Measurements from ENCODE around the gene MAPK8IP3.

The MAPK8IP3 gene, protein sequence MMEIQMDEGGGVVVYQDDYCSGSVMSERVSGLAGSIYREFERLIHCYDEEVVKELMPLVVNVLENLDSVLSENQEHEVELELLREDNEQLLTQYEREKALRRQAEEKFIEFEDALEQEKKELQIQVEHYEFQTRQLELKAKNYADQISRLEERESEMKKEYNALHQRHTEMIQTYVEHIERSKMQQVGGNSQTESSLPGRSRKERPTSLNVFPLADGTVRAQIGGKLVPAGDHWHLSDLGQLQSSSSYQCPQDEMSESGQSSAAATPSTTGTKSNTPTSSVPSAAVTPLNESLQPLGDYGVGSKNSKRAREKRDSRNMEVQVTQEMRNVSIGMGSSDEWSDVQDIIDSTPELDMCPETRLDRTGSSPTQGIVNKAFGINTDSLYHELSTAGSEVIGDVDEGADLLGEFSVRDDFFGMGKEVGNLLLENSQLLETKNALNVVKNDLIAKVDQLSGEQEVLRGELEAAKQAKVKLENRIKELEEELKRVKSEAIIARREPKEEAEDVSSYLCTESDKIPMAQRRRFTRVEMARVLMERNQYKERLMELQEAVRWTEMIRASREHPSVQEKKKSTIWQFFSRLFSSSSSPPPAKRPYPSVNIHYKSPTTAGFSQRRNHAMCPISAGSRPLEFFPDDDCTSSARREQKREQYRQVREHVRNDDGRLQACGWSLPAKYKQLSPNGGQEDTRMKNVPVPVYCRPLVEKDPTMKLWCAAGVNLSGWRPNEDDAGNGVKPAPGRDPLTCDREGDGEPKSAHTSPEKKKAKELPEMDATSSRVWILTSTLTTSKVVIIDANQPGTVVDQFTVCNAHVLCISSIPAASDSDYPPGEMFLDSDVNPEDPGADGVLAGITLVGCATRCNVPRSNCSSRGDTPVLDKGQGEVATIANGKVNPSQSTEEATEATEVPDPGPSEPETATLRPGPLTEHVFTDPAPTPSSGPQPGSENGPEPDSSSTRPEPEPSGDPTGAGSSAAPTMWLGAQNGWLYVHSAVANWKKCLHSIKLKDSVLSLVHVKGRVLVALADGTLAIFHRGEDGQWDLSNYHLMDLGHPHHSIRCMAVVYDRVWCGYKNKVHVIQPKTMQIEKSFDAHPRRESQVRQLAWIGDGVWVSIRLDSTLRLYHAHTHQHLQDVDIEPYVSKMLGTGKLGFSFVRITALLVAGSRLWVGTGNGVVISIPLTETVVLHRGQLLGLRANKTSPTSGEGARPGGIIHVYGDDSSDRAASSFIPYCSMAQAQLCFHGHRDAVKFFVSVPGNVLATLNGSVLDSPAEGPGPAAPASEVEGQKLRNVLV (N-terminal part only)

DNA sequence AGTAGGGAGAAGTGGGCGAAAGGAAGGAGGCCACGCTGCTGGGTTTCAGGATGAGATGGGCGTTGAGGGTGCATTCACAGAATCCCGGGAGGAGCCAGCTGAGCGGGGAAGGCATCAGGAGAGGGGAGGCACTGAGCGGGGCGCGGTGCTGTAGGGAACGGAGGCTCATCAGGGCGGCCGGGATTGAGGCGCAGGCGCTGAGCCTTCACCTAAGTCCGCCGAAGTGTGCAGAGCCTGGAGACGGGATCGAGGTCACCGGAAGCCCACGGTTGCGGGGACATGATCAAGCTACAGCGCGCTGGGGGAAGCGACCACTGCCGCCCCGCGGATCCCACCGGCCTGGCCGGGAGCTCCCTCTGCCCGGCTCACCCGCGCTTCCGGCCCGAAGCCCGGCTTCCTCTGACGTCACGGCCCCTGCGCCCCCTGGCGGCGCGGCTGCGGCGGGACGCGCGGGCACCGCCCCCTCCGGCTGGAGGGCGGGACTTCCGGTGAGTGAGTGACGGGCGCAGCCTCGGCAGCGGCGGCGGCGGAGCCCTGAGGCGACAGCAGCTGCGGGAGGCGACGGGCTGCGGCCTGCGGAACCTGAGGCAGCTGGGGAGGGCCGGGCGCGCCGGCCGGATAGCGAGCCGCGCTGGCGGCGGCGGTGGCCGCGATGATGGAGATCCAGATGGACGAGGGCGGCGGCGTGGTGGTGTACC lies at the start of gene MAPK8IP3:
Gene MAPK8IP3 (plus strand): TSS at position 508 of the 698 bp plus-strand sequence. CDS start 145 bp downstream, at position 653.
- DNase-seq: peak; percentile 97

- DNase-seq: no peak
Measured at GRCh38 chr16:1656808-1657617, 49.0 kb upstream of the MAPK8IP3 start.

DNA sequence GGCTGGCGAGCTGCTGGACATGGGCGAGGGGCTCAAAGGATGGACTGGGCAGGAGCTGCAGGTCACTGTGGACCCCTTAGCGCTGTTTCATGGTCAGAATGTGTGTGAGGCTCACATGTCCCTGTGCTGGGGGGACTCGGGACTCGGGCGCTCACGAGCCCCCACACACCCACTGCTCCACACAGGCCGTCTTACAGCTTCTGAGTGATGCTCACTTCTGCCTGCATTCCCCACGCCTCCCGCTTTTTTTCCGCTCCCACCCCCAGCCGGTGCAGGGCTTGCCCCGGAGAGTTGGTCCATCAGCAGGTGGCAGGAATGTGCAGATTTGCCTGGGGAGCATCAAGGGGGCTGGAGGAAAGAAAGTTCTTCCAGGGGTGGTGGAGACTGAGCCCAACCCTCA lies 48.2 kb upstream of the MAPK8IP3 start:
- no peak for DNase-seq

- DNase-seq: no peak
Measured at GRCh38 chr16:1659031-1659430, 47.0 kb upstream of the MAPK8IP3 start.

DNA sequence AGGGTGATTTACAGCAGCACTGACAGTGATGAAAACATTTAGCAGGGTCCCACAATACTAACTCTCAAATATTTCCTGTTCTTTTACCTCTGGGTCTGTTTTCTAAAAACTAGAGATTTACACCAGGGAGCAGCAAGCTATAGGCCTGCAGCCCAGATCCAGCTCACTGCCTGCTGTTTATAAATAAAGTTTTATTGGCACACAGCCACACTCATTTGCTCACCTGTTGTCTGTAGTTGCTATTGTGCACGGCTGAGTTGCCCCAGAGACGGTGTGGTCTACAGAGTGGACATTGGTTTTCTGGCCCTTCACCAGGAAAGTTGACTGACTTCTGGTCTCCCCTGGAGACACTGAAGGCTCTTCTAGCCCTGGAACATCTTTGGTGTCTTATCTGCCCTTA lies 44.2 kb upstream of the MAPK8IP3 start:
- DNase-seq: no peak

GRCh38 chr16:1662543-1662942 lies 43.5 kb upstream of the MAPK8IP3 start:
- no peak for DNase-seq

GRCh38 chr16:1665829-1666228 lies 40.2 kb upstream of the MAPK8IP3 start:
- no peak for DNase-seq

DNA sequence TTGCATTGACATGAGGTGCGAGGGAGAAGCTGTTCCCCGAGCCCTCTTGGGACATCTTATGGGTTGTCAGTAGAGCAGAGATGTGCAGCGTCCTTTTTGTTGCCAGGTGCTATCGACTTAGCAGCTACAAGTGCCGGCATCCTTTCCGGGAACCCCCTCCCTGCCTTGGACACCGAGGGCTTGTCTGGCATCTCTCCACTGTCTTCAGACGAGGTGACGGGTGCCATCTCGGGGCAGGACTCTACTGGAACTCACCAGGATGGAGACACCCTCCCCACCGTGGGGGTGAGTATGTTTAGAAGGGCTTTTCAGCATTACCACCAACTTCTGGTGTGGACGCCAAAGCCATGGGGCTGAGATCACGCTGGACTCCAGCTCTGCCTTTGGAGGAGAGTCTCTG lies 39.7 kb upstream of the MAPK8IP3 start:
- DNase-seq: no peak

DNA sequence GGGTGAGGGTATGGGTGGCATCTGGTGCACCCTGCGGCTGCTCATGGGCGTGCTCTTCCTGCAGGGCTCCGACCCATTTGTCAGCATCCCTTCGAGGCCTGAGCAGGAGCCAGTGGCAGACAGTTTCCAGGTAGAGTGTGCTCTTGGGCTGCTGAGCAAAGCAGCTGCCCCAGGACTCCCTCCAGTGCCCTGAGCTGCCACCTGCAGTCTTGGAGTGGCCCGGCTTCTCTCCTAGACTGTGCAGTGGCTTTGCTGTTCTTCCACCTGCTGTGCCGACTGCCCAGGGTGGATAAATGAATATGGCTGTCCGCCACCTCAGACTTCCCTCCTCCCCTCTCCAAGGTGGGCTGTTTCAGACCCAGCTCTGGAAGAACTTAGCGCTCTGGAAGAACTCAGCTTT lies 38.7 kb upstream of the MAPK8IP3 start:
- DNase-seq: no peak

DNA sequence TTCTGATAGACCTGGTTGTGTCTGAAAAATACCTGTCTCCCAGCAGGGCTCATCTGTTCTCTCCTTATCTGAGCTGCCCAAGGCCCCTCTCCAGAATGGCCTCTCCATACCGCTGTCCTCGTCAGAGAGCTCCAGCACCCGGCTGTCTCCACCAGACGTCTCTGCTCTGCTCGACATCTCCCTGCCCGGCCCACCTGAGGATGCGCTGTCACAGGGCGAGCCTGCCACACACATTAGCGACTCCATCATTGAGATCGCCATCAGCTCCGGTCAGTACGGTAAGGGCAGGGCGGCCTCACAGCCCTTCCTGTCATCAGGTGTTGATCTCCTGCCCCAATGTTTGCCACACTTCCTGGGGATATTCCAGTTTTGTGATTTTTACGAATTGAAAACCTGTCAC lies 38.1 kb upstream of the MAPK8IP3 start:
- no peak for DNase-seq

DNA sequence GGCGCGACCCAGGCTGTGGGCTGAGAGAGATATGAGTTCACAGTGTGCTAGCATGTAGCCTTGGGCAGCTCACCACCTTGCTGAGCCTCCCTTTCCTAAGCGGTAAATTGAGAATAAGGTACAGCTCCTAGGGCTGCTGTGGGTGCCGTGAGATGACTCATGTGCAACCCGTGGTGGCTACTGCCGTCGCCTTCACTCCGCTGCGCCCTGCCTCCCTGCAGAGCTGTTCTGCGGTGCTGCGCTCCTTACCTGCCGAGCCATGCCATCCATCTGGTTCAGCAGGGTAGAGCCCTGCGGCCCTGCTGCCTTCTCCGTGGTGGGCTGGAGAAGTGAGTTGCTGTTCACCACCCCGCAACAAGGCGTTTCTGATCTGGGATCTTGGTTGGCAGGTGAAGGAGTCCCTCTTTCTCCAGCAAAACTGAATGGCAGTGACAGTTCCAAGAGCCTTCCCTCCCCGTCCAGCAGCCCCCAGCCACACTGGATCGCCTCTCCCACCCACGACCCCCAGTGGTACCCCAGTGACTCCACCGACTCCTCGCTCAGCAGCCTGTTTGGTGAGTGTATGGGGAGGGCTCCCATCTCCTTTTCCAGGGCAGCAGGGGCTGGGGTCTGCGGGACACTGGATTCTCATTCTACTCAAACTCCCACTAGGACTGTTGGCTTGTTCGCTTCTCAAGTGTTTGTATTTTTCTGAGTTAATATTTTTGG lies 37.2 kb upstream of the MAPK8IP3 start:
- no peak for DNase-seq

DNA sequence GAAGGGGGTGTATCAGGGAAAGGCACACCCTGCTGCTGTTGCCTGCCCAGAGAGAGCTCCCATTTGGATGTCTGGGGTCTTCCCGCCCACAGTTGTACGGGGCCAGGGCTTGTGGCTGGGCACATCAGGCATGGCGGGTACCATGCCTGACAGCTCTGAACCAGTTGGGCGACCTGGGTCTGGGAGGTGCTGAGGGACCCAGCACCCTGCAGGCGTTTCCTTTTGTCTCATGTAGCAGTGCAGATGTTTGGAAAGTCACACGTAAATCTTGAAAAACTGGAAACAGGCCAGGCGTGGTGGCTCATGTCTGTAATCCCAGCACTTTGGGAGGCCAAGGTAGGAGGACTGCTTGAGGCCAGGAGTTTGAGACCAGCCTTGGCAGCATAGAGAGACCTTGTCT lies 36.3 kb upstream of the MAPK8IP3 start:
- DNase-seq: no peak

GRCh38 chr16:1670371-1670770 lies 35.6 kb upstream of the MAPK8IP3 start:
- no peak for DNase-seq

DNA sequence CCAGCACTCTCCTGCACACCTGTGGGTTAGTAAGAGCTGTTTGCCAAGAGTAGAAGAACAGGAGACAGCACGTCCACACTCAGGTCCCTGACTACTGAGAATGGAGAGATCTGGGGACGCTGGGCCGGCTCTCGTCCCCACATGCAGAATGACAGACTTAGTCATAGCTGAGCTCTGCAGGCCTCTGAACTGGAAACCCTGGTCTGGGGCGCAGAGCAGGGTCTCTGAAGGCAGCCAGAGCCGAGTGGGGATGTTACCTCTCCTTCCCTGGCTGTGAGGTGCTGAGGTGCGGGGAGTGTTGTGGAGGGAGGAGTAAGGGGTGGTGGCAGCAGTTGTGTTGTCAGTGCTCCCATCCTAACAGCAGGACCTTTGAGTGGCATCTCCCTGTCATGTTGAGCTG lies 35.1 kb upstream of the MAPK8IP3 start:
- DNase-seq: no peak

GRCh38 chr16:1673424-1674151 lies 32.4 kb upstream of the MAPK8IP3 start:
- DNase-seq: no peak

DNA sequence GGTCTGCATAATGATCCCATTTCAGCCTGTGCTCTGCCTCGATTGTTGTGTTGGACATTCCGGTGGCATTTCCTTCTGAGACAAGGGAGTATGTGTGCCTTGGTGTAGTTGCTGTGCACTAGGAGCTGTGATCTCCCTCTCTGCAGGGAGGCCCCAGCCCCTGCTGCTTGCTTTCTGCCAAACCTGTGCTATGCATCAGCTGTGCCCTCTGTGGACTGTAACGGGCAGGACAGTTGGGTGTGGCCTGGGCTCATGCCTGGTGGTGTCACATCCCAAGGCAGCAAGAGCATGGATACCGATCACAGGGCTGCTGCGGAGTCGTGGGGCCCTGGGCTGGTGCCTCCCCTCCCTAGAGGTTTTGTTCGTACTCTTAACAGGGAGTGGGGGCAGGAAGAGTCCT lies 31.7 kb upstream of the MAPK8IP3 start:
- DNase-seq: no peak

GRCh38 chr16:1674751-1675664 lies 31.0 kb upstream of the MAPK8IP3 start:
- DNase-seq: no peak

DNA sequence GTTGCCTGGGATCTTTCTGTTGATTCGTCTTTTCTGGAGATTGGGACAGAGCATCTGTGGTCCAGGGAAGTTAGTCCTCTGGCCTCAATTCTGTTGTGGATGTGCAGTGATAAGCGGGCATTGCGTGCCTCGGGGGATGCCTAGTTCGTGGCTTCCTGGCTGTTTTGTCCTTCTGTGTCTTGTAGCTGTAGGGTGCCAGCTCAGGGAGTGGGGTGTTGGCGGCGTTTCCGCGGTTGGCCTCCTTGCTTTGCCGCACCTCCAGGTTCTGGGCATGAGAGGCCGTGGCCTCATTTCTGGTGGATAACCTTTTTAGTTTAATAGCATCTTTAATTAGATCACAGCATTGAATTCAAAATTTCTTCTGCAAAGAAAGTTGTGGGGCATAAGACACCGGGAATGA lies 29.3 kb upstream of the MAPK8IP3 start:
- no peak for DNase-seq

DNA sequence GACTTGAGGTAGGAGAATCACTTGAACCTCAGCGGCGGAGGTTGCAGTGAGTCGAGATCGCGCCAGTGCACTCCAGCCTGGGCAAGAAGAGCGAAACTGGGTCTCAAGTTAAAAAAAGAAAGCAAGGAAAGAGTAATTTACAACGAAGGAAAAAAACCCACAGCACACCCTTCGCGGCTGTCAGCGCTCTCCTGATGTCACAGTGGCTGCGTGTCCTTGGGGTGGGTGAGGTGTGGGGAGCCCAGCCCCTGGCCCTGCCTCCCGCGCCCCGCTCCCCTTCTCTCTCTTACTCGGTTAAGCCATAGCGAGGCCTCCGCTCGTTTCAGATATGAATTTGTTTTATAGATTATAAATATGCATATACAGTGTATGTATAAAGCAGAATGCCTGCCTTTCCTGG lies 28.7 kb upstream of the MAPK8IP3 start:
- DNase-seq: no peak

Measured in activated CD4-positive, alpha-beta T cell treated with anti-CD3 and anti-CD28 coated beads, Interleukin-2, Interleukin-6, amounts not matched to agents 100 ng/mL and 50 ng/mL, durations not matched to agents 16 hours and 8 hours (primary cell).